Activated CD8-positive, alpha-beta memory T cell treated with anti-CD3 and anti-CD28 coated beads for 36 hours (primary cell): ENCODE results near the gene ANO3. TPM values are rescaled to one million over a fixed set of nuclear protein-coding genes. Genes with fewer than 3 reads are reported as not detected.

Experiments
- CTCF ChIA-PET: fragments of 350-600 bp; sonication (Branson Sonifier 250); formaldehyde crosslinking; loops from one replicate; lab custom pipeline; 2021; ENCODE audit warnings: antibody characterized with exemption; lab: Charles Lee
- POLR2A ChIA-PET: fragments of 350-600 bp; sonication (Branson Sonifier 250); formaldehyde crosslinking; loops from one replicate; lab custom pipeline; 2021; ENCODE audit warnings: antibody characterized with exemption; lab: Charles Lee
- total RNA-seq, 2 experiments: library from RNA; stranded (reverse); gene quantifications; one replicate each; pipeline ENCODE4 v1.2.3, GENCODE V29; 2021

ANO3 gene
- total RNA-seq, 2 experiments from 2014 or later, result not detected

GRCh38 chr11:26477396-26477795, 145.5 kb downstream of the ANO3 start:
- POLR2A ChIA-PET, result no interaction called here

GRCh38 chr11:26478710-26479109, 146.8 kb downstream of the ANO3 start:
- ChIA-PET CTCF (no interaction called here), POLR2A (no interaction called here)

More at GRCh38 chr11:26477396-26477795, 145.5 kb downstream of the ANO3 start:
- CTCF ChIA-PET, result no interaction called here

DNA sequence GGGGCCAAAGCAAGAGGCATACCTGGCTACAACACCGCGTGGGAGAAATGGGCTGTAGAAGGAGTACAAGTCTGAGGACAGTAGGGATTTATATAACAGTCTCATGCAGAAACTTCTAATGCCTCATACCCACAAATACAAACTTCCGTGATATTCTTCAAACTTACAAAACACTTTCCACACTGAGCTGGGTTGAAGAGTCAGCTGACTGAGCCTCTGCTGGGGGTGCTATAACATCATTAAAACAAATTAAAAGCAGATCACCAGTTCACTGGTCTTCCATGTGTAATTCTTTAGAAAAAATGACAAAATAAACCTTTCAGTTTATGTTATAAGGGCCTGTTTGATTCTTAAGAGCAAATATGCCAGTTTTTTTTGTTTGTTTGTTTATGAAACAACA, 148.1 kb downstream of the ANO3 start:
- CTCF ChIA-PET, result no interaction called here
- POLR2A ChIA-PET, result no interaction called here

GRCh38 chr11:26483108-26483507, 151.2 kb downstream of the ANO3 start:
- ChIA-PET CTCF (no interaction called here), POLR2A (no interaction called here)

GRCh38 chr11:26490546-26490945, 158.6 kb downstream of the ANO3 start:
- CTCF ChIA-PET, result no interaction called here
- POLR2A ChIA-PET, result no interaction called here

DNA sequence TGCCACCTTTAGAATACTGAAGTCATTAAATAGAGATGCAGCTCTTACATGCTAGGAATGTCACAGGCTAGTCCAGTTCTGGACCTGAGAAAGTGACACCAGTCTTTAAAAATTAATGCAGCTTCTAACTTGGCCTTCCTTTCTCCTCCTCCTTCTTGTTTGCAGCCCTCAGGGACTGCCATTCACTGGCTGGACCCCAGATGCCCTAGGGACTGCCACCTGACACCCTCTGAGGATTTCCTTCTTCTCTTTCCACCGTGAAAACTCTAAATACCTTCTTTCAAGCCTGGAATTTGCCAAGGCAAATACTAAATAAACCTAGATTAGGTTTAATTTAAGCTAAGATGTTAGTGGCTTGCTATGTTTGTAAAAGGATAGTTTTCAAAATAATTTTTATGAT, 161.7 kb downstream of the ANO3 start:
- CTCF ChIA-PET, result no interaction called here
- POLR2A ChIA-PET, result no interaction called here

GRCh38 chr11:26507229-26507628, 175.3 kb downstream of the ANO3 start:
- ChIA-PET CTCF (no interaction called here), POLR2A (no interaction called here)

GRCh38 chr11:26510164-26510563, 178.2 kb downstream of the ANO3 start:
- CTCF ChIA-PET, result no interaction called here
- POLR2A ChIA-PET, result no interaction called here

- CTCF ChIA-PET, result no interaction called here
- POLR2A ChIA-PET, result no interaction called here
Measured at GRCh38 chr11:26510756-26511155, 178.8 kb downstream of the ANO3 start.

DNA sequence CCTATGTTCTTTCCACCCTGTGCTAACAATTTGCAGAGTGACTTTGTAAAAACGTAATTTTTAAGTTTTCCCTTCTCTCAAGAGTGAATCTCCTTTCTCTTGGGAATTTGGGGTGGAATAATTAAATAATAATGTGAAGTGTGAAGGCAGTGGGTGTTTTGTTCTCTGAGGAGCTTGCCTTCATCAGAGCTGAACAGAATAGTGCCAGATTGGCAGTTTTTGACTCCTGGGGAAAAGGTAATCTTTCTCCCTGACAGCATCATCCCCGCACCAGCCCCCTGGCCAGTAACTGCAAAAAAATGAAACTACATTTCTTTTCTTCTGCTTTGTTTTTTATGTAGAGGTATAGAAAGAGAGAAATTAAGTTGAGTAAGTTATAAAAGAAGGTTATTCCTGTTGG, 180.3 kb downstream of the ANO3 start:
- ChIA-PET CTCF (no interaction called here), POLR2A (no interaction called here)

GRCh38 chr11:26519469-26519868, 187.5 kb downstream of the ANO3 start:
- POLR2A ChIA-PET, result no interaction called here
- CTCF ChIA-PET, result no interaction called here

GRCh38 chr11:26522912-26523610, 191.1 kb downstream of the ANO3 start:
- ChIA-PET CTCF (no interaction called here), POLR2A (no interaction called here)

DNA sequence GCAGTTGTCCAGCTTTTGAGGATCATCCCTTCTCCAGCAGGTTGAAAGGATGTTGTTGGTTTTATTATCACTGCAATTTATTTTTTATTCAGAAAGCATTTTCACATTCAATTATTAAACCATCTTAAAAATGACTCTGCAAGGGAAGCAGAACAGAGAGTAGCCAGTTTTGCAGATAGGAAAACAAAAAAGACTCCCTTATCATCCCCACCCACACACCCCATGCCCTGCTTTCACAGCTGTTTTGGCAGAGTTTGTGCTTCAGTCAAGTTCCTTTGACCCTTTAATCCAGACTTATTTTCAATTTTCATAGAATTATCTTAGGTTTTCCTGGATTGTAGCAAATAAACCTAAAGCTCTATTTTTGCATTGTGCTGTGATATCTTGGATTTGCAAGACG, 195.8 kb downstream of the ANO3 start:
- ChIA-PET CTCF (no interaction called here), POLR2A (no interaction called here)

GRCh38 chr11:26537341-26537740, 205.4 kb downstream of the ANO3 start:
- ChIA-PET POLR2A (no interaction called here), CTCF (no interaction called here)

DNA sequence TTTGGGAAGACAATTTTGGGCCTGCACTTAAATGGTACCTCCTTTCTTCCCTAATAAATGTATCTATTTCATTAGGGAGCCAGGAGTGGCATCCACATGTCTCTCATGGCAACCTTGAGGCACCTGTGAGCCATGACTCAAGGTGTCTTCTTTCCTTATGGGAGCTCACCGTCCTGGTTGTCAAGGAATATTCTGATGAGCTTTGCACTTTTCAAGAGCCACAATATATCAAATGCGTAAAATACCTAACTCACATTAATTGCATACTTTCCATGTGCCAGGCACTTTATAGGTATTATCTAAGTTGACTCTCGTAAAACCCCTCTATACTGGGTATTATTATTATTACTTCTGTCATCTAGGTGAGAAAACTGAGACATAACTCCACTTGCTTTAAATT, 207.6 kb downstream of the ANO3 start:
- CTCF ChIA-PET, result no interaction called here
- POLR2A ChIA-PET, result no interaction called here

- ChIA-PET POLR2A (no interaction called here), CTCF (no interaction called here)
Measured at GRCh38 chr11:26541870-26542269, 209.9 kb downstream of the ANO3 start.

DNA sequence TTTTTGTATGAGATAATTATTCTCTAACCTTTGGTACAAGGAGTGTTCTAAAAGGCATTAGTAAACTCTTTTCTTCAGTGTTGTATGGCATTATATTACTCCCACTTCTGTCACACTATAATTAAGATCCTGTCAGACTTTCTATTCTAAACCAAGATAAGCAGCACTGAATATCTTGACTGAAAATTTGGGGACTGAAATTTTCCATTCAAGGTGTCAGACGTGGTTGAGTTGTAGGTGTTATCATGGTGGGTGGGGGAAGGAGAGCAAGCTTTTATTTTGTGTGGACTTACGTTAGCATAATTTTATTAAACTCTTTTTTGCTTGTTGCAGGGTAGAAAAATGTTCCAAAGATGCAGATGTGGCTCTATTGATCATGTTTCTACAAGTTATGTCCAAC, 217.2 kb downstream of the ANO3 start:
- ChIA-PET POLR2A (no interaction called here), CTCF (no interaction called here)

GRCh38 chr11:26550022-26550421, 218.1 kb downstream of the ANO3 start:
- POLR2A ChIA-PET, result no interaction called here
- CTCF ChIA-PET, result no interaction called here

DNA sequence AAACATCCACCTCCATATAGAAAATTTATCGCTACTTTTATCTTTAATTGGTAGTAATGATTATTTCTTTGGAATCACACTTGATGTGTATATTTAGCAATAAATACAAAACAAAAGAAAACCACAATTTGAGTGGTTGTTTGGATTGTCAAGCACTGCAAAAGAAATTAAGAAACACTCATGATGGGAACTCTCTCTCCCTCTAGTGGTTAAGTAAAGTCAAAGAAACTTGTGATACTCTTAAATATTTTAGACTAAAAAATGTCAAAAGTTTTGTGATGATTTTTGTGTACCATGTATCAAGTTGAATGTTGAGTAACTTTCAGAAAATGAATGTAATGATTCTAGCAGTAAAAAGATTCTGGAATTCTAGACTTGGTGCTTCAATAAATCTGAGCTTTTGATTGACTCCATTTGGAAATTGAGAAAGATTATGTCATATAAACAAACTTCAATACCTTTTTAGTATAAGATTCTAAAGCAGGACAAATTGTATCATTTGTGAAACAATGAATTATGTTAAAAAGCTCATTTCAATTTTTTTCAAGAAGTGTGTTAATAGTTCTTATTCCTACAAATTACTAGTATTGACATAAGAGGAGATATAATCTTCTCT, 219.4 kb downstream of the ANO3 start:
- ChIA-PET CTCF (no interaction called here), POLR2A (no interaction called here)

GRCh38 chr11:26553182-26553581, 221.3 kb downstream of the ANO3 start:
- ChIA-PET CTCF (no interaction called here), POLR2A (no interaction called here)

- POLR2A ChIA-PET, result no interaction called here
- CTCF ChIA-PET, result no interaction called here
Measured at GRCh38 chr11:26554455-26554854, 222.5 kb downstream of the ANO3 start.

GRCh38 chr11:26556582-26556981, 224.7 kb downstream of the ANO3 start:
- CTCF ChIA-PET, result no interaction called here
- POLR2A ChIA-PET, result no interaction called here
